ENCODE measurements around the gene GATA3. TPM values are rescaled to one million over a fixed set of nuclear protein-coding genes. Genes with fewer than 3 reads are reported as not detected.

GATA3 gene
- total and polyA plus RNA-seq, 2 experiments from 2014 or later: 2.4 to 15.4 TPM

DNA sequence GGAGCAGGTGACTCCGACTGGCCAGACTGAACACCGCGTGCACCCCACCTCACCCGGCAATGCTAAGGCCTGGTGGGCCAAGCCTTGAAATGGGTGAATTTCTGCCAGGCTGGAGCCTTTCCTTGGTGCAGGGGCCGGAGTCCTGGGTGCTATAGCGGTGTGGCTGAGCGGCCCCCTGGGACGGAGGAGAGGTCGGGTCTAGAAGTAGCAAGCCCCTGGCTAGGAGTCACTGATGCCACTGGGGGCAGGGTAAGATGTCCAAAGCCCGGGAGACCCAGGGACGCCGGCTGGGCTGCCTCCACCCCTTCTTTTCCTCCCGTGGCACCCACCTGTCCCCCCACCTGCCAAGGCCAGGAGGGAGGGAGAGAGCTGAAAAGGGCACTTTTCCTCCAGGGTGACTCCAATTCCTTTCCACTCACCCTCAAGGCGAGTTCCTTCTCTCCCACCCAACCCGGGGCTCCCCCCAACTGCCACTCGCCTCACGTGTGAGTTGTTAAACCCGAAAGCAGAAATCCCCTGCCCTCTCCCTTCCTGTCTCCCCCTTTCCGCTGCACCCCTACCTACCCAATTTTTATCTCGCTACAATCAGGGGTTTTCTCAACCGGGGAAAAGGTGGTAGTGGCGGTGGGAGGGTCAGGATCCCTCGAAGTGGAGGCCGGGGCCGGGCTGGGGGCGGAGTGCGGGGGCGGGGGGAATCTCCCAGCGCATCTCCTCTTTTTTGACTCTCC, 6.0 kb upstream of the GATA3 start:
- Histone ChIP-seq H3K79me2 (no peaks in the 10 kb centered on the region), H3K36me3 (replicated peaks; ENCODE audit: insufficient read depth, low read depth) (no peaks in the 10 kb centered on the region), H3K4me3 (no peak overlapping the region), H3K27me3 (peaks cover 96% of the 10 kb centered on the region), H3K9me3 (ENCODE audit: low read depth) (no peaks in the 10 kb centered on the region), H3K27ac (no peak overlapping the region), H4K20me1 (ENCODE audit: insufficient read depth, poor library complexity, severe bottlenecking) (no peaks in the 10 kb centered on the region), H3K9me2 (replicated peaks; ENCODE audit: insufficient read depth) (no peaks in the 10 kb centered on the region), H3K4me1 (ENCODE audit: insufficient read depth) (peaks cover 33% of the 10 kb centered on the region), H2AFZ (no peak overlapping the region), H3K4me2 (peak overlapping the region; percentile 91)
- no peak for DNase-seq (ENCODE audit: low spot score)
- 18% methylated on average over 25 of the region's 29 CpGs for WGBS (ENCODE audit: low lambda C conversion rate, missing lambda C conversion rate)
- TF ChIP-seq EZH2 (IDR thresholded peaks at IDR 0.05; ENCODE audit: borderline replicate concordance): no peak

DNA sequence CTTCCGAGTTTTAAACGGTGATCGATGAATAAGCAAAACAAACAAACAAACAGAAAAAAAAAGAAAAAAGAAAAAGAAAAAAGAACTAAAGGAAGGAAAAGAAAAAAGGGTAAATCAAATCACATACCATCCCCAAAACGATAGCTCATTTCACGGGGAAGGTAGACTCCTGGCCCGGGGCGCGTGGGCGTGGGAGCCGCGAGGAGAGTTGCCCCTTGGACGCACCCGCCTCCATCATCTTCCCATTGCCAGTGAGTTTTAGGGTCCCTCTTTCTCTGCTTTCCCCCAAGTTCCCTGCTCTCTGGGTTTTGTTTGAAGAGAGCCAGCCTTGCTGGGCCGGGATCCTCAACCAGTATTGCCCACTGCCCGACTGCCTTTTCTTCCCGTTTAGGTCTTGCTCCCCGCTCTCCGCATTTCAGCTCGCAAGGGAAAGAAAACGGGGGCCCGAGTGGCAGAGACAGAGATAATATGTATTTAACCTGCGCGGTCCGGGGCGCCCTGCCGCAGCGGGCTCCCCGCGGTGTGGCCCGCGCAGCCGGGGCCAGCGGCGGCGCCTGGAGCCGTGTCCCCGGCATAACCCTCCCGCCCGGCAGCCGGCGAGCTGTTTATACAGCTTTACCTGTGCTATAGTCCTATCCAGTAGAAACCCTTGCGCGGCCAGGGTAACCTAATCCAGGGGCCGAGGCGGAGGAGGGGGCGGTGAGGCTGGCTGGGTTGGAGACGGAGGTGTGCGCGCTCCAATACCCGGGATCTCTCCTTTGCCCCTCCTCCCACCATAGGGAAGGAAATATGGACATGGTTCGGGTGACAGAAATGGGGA, 5.2 kb upstream of the GATA3 start:
- no peak overlapping the region for H3K27ac ChIP-seq
- WGBS (ENCODE audit: low lambda C conversion rate, missing lambda C conversion rate): 4% methylated on average over 37 of the region's 51 CpGs
- no peaks in the 10 kb centered on the region for H3K9me3 ChIP-seq (ENCODE audit: low read depth)
- H2AFZ ChIP-seq: peak overlapping the region; percentile 36
- H3K79me2 ChIP-seq: no peaks in the 10 kb centered on the region
- H3K9me2 ChIP-seq (replicated peaks; ENCODE audit: insufficient read depth): no peaks in the 10 kb centered on the region
- peaks cover 33% of the 10 kb centered on the region for H3K4me1 ChIP-seq (ENCODE audit: insufficient read depth)
- H3K27me3 ChIP-seq: peaks cover 93% of the 10 kb centered on the region
- no peaks in the 10 kb centered on the region for H3K36me3 ChIP-seq (replicated peaks; ENCODE audit: insufficient read depth, low read depth)
- H4K20me1 ChIP-seq (ENCODE audit: insufficient read depth, poor library complexity, severe bottlenecking): no peaks in the 10 kb centered on the region
- peak overlapping the region; percentile 91 for H3K4me2 ChIP-seq
- H3K4me3 ChIP-seq: no peak overlapping the region
- peak; percentile 25 for DNase-seq (ENCODE audit: low spot score)
- TF ChIP-seq, protein P1, sequence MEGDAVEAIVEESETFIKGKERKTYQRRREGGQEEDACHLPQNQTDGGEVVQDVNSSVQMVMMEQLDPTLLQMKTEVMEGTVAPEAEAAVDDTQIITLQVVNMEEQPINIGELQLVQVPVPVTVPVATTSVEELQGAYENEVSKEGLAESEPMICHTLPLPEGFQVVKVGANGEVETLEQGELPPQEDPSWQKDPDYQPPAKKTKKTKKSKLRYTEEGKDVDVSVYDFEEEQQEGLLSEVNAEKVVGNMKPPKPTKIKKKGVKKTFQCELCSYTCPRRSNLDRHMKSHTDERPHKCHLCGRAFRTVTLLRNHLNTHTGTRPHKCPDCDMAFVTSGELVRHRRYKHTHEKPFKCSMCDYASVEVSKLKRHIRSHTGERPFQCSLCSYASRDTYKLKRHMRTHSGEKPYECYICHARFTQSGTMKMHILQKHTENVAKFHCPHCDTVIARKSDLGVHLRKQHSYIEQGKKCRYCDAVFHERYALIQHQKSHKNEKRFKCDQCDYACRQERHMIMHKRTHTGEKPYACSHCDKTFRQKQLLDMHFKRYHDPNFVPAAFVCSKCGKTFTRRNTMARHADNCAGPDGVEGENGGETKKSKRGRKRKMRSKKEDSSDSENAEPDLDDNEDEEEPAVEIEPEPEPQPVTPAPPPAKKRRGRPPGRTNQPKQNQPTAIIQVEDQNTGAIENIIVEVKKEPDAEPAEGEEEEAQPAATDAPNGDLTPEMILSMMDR (IDR thresholded peaks at IDR 0.05; ENCODE audit: poor library complexity): no peak
- peak; percentile 85 for TF ChIP-seq EZH2 (IDR thresholded peaks at IDR 0.05; ENCODE audit: borderline replicate concordance)
- TF ChIP-seq EZH2phosphoT487 (IDR thresholded peaks at IDR 0.05; ENCODE audit: low read depth, severe bottlenecking, unreplicated experiment): peak; percentile 87

DNA sequence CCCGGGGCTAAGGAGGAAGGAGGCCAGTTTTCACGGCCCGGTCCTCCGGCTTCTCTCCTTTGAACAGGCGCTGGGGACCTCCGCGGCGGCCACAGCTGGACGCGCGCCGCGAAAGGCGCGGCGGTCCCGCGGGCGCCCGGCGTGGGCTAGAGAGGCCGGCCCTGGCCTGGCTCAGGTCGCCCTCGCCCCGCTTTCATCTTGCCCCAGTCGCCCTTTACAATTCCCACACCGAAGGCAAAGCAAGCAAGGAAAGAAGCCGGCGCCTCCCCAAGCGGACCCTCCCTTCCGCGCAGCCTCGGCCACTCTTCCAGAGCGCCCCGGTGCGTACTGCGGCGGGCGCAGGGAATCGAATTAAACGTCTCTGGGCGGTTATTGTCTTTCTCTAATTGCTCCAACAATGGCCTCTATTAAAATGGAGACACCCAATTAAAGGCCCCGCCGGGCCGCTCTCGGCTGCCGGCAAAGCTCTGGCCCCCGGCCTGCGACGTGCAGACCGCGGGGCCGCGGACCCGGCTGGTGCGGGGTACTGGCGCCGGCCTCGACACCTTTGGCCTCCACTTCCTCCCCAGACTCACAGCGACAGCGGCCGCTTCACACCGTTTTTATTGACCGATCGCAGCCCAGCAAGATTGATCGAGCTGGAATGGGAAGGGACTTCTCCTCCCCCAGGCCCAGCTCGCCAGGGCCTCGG, 4.5 kb upstream of the GATA3 start:
- Histone ChIP-seq H3K4me2 (peak overlapping the region; percentile 91), H3K36me3 (replicated peaks; ENCODE audit: insufficient read depth, low read depth) (no peaks in the 10 kb centered on the region)

More for the DNA sequence above, 4.5 kb upstream of the GATA3 start:
- no peaks in the 10 kb centered on the region for H3K9me3 ChIP-seq (ENCODE audit: low read depth)
- H3K79me2 ChIP-seq: peaks cover under 1% of the 10 kb centered on the region
- H4K20me1 ChIP-seq (ENCODE audit: insufficient read depth, poor library complexity, severe bottlenecking): no peaks in the 10 kb centered on the region
- H3K4me3 ChIP-seq: peak overlapping the region; percentile 75
- H3K27me3 ChIP-seq: peaks cover 91% of the 10 kb centered on the region
- 2% methylated on average over 63 of the region's 68 CpGs for WGBS (ENCODE audit: low lambda C conversion rate, missing lambda C conversion rate)
- peak; percentile 30 for DNase-seq (ENCODE audit: low spot score)
- no peak overlapping the region for H3K27ac ChIP-seq
- H3K4me1 ChIP-seq (ENCODE audit: insufficient read depth): peaks cover 36% of the 10 kb centered on the region
- H3K9me2 ChIP-seq (replicated peaks; ENCODE audit: insufficient read depth): no peaks in the 10 kb centered on the region
- peak; percentile 32 for TF ChIP-seq EZH2 (IDR thresholded peaks at IDR 0.05; ENCODE audit: borderline replicate concordance)
- peak; percentile 33 for TF ChIP-seq EZH2phosphoT487 (IDR thresholded peaks at IDR 0.05; ENCODE audit: low read depth, severe bottlenecking, unreplicated experiment)
- TF ChIP-seq, protein P1 (IDR thresholded peaks at IDR 0.05; ENCODE audit: poor library complexity): no peak
- peak overlapping the region; percentile 36 for H2AFZ ChIP-seq

Data from hepatocyte (in vitro differentiated cells).